ENCODE data around the gene SLC29A1.

Gene SLC29A1

DNA sequence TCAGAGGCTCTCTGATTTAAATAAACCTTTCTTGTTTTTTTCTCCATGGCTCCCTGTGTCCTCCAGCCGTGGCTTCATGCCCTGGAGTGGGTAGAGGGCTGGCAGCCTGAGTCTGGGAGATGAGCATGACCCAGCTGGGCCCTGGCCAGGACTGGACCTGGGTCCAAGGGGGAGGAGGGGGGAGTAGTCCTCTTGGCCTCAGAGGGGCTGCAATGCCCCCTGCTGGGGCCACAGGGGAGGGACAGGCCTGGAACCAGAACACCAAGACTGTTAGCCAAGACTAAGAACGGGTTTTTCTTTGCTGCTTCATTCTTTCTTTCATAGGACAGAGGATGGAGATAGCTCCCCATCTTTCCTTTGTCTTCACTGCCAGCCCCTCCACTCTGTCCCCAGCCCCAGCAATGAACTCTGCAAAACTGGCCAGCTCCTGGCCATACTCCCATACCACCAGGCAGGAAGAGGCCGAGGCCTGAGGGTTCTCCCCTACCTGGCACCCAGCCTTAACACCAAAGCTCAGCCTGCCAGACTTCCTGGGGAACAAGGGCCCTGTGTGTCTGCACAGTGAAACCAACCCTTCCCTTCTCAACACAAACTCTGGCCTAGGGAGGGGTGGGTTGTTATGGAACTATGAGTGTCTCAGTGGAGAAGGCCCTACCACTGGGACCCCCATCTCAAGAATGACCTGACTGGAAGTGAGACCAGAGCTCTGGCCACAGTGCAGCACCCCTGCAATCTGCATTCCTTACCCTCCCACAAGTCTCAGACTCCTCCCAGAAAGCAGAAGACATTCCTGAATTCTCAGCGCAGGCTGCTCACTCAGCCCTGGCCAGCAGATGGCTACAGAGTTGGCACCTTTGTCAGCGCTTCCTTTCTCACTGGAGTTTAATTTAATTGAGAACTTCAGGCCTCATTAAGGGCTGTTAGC lies 11.0 kb downstream of the SLC29A1 start:
- peaks cover 34% of the 10 kb centered on the region for H3K36me3 ChIP-seq (ENCODE audit: control insufficient read depth, insufficient read depth, low read length)
- no peaks in the 10 kb centered on the region for H3K9me3 ChIP-seq (ENCODE audit: control insufficient read depth, insufficient read depth, low read length)

DNA sequence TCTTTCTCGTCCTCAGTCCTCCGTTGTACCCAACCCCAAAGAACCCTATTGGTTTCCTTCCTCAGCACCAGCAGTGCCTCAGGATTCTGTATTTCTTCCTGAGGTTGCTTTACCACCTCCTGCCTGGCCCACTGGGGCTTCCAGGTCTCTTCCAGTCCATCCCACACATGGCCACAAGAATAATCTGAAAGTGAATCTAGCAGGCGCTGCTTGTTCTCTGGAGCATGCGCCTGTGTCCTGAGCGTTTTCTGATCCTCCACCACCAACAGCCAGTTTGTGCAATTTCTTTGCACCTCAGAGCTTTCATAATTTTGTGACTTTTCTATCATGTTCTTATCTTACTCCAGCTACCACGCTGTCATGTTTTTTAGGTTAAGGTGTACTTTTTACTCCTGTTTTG lies 11.9 kb downstream of the SLC29A1 start:
- no peak overlapping the region for H3K9ac ChIP-seq (ENCODE audit: low read depth, low read length)
- peaks cover 4% of the 10 kb centered on the region for H3K4me1 ChIP-seq (ENCODE audit: control insufficient read depth, insufficient read depth, low read length)
- H3K36me3 ChIP-seq (ENCODE audit: control insufficient read depth, insufficient read depth, low read length), result peaks cover 24% of the 10 kb centered on the region
- H3K9me3 ChIP-seq (ENCODE audit: control insufficient read depth, insufficient read depth, low read length), result no peaks in the 10 kb centered on the region
- no peaks in the 10 kb centered on the region for H3K27me3 ChIP-seq (ENCODE audit: control insufficient read depth, insufficient read depth, low read length)
- H3K4me3 ChIP-seq (ENCODE audit: low read depth, low read length), result no peak overlapping the region

More for the DNA sequence above, 11.0 kb downstream of the SLC29A1 start:
- no peaks in the 10 kb centered on the region for H3K27me3 ChIP-seq (ENCODE audit: control insufficient read depth, insufficient read depth, low read length)
- H3K4me1 ChIP-seq (ENCODE audit: control insufficient read depth, insufficient read depth, low read length), result peaks cover 4% of the 10 kb centered on the region
- no peak overlapping the region for H3K9ac ChIP-seq (ENCODE audit: low read depth, low read length)
- H3K4me3 ChIP-seq (ENCODE audit: low read depth, low read length), result no peak overlapping the region

DNA sequence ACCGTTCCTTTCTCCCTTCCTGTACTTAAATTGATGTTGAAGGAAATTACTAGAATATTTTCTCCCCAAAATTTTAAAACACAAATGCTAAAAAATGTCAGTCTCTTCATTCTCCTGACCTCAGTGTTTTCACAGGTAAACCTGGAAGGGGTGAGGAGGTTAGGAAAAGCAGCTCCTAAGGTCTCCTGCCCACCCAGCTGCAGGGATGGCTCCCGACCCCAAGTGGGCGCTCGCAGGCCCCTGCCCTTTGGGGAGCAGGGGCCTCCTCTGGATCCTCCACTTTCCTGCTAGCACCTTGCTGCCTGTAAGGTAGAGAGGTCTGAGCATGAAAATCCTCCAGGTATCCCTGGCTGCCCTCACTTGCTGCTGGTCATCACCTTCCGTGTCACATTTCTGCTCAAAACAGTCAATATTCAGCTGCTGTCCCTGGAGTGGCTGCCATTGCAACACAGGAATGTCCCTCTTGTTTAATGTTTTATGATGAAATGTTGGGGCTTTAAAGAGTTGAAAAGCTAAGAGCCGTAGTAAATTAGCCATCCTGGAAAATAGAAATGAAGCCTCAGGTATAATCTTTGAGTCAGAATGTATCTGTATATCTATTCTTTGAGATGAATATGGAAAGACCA lies 12.6 kb downstream of the SLC29A1 start:
- Histone ChIP-seq H3K27me3 (ENCODE audit: control insufficient read depth, insufficient read depth, low read length) (no peaks in the 10 kb centered on the region), H3K4me1 (ENCODE audit: control insufficient read depth, insufficient read depth, low read length) (peaks cover 4% of the 10 kb centered on the region), H3K36me3 (ENCODE audit: control insufficient read depth, insufficient read depth, low read length) (peaks cover 22% of the 10 kb centered on the region), H3K9me3 (ENCODE audit: control insufficient read depth, insufficient read depth, low read length) (no peaks in the 10 kb centered on the region), H3K4me3 (ENCODE audit: low read depth, low read length) (no peak overlapping the region), H3K9ac (ENCODE audit: low read depth, low read length) (no peak overlapping the region)

GRCh38 chr6:44237021-44237812 lies 13.8 kb downstream of the SLC29A1 start:
- peaks cover 4% of the 10 kb centered on the region for H3K4me1 ChIP-seq (ENCODE audit: control insufficient read depth, insufficient read depth, low read length)
- H3K9ac ChIP-seq (ENCODE audit: low read depth, low read length), result peak overlapping the region; percentile 49
- no peaks in the 10 kb centered on the region for H3K9me3 ChIP-seq (ENCODE audit: control insufficient read depth, insufficient read depth, low read length)
- peak overlapping the region; percentile 65 for H3K4me3 ChIP-seq (ENCODE audit: low read depth, low read length)
- H3K36me3 ChIP-seq (ENCODE audit: control insufficient read depth, insufficient read depth, low read length), result peaks cover 13% of the 10 kb centered on the region
- no peaks in the 10 kb centered on the region for H3K27me3 ChIP-seq (ENCODE audit: control insufficient read depth, insufficient read depth, low read length)

- H3K9ac ChIP-seq (ENCODE audit: low read depth, low read length), result peak overlapping the region; percentile 49
- peaks cover 4% of the 10 kb centered on the region for H3K4me1 ChIP-seq (ENCODE audit: control insufficient read depth, insufficient read depth, low read length)
- peaks cover 7% of the 10 kb centered on the region for H3K36me3 ChIP-seq (ENCODE audit: control insufficient read depth, insufficient read depth, low read length)
- peak overlapping the region; percentile 65 for H3K4me3 ChIP-seq (ENCODE audit: low read depth, low read length)
- H3K9me3 ChIP-seq (ENCODE audit: control insufficient read depth, insufficient read depth, low read length), result no peaks in the 10 kb centered on the region
- no peaks in the 10 kb centered on the region for H3K27me3 ChIP-seq (ENCODE audit: control insufficient read depth, insufficient read depth, low read length)
These were observed 14.5 kb downstream of the SLC29A1 start for GRCh38 chr6:44237813-44238433.

DNA sequence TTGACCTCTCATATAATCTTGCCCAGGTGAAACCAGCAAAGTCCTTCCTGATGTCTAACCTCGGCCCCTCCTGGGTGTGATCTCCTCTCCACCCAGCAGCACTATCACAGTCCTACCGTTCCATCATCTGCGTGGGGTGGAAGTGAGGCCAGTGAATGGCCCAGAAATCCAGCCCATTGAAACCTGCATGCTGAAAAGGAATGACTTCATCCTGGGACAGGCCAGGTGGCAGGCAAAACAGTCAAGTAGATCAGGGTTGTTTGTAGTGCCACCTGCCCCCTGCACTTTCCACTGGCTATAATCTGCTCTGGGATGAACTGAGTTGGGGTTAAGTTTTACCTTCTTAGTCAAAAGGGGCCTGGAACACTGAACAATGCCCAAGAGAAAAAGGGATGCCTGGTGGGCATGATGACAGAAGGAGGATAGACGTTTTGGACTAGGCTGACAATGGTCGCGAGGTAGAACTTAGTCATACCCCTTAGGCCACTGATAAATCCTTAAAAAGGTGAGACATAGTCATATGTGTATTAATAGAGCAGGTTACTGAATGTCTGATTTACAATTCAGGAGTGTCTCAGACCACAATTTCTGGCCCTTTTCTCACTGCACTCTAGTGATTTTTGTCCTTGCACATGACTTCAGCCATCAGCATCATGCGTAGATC lies 15.4 kb downstream of the SLC29A1 start:
- Histone ChIP-seq H3K9me3 (ENCODE audit: control insufficient read depth, insufficient read depth, low read length) (no peaks in the 10 kb centered on the region), H3K4me1 (ENCODE audit: control insufficient read depth, insufficient read depth, low read length) (peaks cover 4% of the 10 kb centered on the region), H3K4me3 (ENCODE audit: low read depth, low read length) (no peak overlapping the region), H3K9ac (ENCODE audit: low read depth, low read length) (no peak overlapping the region), H3K27me3 (ENCODE audit: control insufficient read depth, insufficient read depth, low read length) (no peaks in the 10 kb centered on the region), H3K36me3 (ENCODE audit: control insufficient read depth, insufficient read depth, low read length) (peaks cover 4% of the 10 kb centered on the region)

- H3K4me3 ChIP-seq (ENCODE audit: low read depth, low read length), result no peak overlapping the region
- H3K27me3 ChIP-seq (ENCODE audit: control insufficient read depth, insufficient read depth, low read length), result no peaks in the 10 kb centered on the region
- no peaks in the 10 kb centered on the region for H3K9me3 ChIP-seq (ENCODE audit: control insufficient read depth, insufficient read depth, low read length)
- H3K36me3 ChIP-seq (ENCODE audit: control insufficient read depth, insufficient read depth, low read length), result peaks cover 3% of the 10 kb centered on the region
- H3K4me1 ChIP-seq (ENCODE audit: control insufficient read depth, insufficient read depth, low read length), result peaks cover 7% of the 10 kb centered on the region
- H3K9ac ChIP-seq (ENCODE audit: low read depth, low read length), result no peak overlapping the region
These were observed 19.9 kb downstream of the SLC29A1 start for GRCh38 chr6:44243345-44243744.

GRCh38 chr6:44245391-44245911 lies 22.1 kb downstream of the SLC29A1 start:
- Histone ChIP-seq H3K9me3 (ENCODE audit: control insufficient read depth, insufficient read depth, low read length) (no peaks in the 10 kb centered on the region), H3K4me3 (ENCODE audit: low read depth, low read length) (peak overlapping the region; percentile 73), H3K4me1 (ENCODE audit: control insufficient read depth, insufficient read depth, low read length) (peaks cover 18% of the 10 kb centered on the region), H3K36me3 (ENCODE audit: control insufficient read depth, insufficient read depth, low read length) (peaks cover 23% of the 10 kb centered on the region), H3K9ac (ENCODE audit: low read depth, low read length) (peak overlapping the region; percentile 56), H3K27me3 (ENCODE audit: control insufficient read depth, insufficient read depth, low read length) (no peaks in the 10 kb centered on the region)

DNA sequence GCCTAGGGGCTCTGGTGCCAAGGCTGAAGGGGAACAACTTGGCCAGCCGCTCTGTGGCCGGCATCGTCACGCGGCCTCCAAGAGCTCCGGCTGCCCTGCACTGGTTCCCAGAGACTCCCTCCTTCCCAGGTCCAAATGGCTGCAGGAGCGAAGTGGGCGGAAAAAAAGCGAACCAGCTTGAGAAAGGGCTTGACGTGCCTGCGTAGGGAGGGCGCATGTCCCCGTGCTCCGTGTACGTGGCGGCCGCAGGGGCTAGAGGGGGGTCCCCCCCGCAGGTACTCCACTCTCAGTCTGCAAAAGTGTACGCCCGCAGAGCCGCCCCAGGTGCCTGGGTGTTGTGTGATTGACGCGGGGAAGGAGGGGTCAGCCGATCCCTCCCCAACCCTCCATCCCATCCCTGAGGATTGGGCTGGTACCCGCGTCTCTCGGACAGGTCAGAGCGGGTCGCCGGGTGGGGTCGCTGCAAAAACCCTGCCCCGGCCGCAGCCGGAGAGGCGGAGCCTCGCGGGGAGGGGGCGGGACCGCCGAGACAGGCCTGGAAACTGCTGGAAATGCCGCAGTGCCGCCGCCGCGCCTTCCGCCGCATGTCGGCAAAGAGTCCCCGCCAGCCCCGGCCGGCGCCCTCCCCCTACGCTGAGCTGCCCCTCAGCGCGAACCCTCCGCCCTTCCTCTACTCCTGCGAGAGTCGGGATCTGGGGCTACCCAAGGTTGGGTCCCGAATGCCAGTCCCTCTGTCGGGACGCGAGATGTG lies 22.7 kb downstream of the SLC29A1 start:
- Histone ChIP-seq H3K9me3 (ENCODE audit: control insufficient read depth, insufficient read depth, low read length) (no peaks in the 10 kb centered on the region), H3K4me1 (ENCODE audit: control insufficient read depth, insufficient read depth, low read length) (peaks cover 18% of the 10 kb centered on the region), H3K9ac (ENCODE audit: low read depth, low read length) (peak overlapping the region; percentile 96)

DNA sequence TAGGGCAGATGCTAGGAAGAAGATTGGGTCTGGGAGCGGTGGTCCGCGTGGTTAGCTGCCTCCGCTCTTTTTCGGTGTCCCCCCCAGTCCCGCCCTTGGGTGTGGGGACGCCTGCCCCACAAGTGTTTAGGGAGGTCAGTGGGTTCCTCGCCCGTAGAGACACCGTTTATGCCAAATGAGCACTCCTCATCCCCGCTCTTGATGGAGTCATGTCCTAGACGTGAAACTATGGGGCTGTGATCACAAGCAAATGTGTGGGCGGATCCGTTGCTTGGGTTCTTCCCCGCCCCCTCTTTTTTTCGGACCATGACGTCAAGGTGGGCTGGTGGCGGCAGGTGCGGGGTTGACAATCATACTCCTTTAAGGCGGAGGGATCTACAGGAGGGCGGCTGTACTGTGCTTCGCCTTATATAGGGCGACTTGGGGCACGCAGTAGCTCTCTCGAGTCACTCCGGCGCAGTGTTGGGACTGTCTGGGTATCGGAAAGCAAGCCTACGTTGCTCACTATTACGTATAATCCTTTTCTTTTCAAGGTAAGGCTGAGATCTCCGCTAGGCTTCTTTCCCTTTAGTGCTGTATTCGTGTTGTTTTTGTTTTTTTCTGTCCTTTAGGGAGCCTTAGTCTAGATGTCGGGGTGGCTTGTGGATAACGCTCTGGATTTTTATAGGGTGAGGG lies 23.4 kb downstream of the SLC29A1 start, which contains the start of gene HSP90AB1:
HSP90AB1 (plus strand) TSS at position 439 of the 675 bp plus-strand sequence. CDS start 1,529 bp downstream, outside the sequence.
- peak within 1 kb of the TSS; percentile 100 for H3K4me3 ChIP-seq (ENCODE audit: low read depth, low read length)
- H3K4me1 ChIP-seq (ENCODE audit: control insufficient read depth, insufficient read depth, low read length), result peaks cover 18% of the 10 kb centered on the region

More for the DNA sequence above, 22.7 kb downstream of the SLC29A1 start:
- Histone ChIP-seq H3K27me3 (ENCODE audit: control insufficient read depth, insufficient read depth, low read length) (no peaks in the 10 kb centered on the region), H3K36me3 (ENCODE audit: control insufficient read depth, insufficient read depth, low read length) (peaks cover 29% of the 10 kb centered on the region), H3K4me3 (ENCODE audit: low read depth, low read length) (peak overlapping the region; percentile 100)

More for the DNA sequence above, 23.4 kb downstream of the SLC29A1 start, which contains the start of gene HSP90AB1:
- H3K9ac ChIP-seq (ENCODE audit: low read depth, low read length), result peak within 1 kb of the TSS; percentile 100
- H3K36me3 ChIP-seq (ENCODE audit: control insufficient read depth, insufficient read depth, low read length), result peaks cover 36% of the 10 kb centered on the region
- no peaks in the 10 kb centered on the region for H3K9me3 ChIP-seq (ENCODE audit: control insufficient read depth, insufficient read depth, low read length)
- H3K27me3 ChIP-seq (ENCODE audit: control insufficient read depth, insufficient read depth, low read length), result no peaks in the 10 kb centered on the region
